Right renal cortex interstitium (tissue), 3 donors: Measurements from ENCODE around the gene VOPP1. TPM values are rescaled to one million over a fixed set of nuclear protein-coding genes. Genes with fewer than 3 reads are reported as not detected.

ENCODE experiments used
- DNase-seq, 3 donors: peaks; one replicate each; pipeline ENCODE4 v3.0.0-alpha.2; 2013; ENCODE audit warnings: low read depth in 3 of 3, low spot score in 2 of 3
- polyA plus RNA-seq, 3 donors: library from polyadenylated mRNA; unstranded; fragments of 120-200 nt; gene quantifications; one replicate each; pipeline ENCODE4 v1.2.1, GENCODE V29; 2013; ENCODE audit not compliant: insufficient read length in 3 of 3

VOPP1 gene
- polyA plus RNA-seq, 3 donors = 60.0 to 64.8 (median 63.3) TPM

DNA sequence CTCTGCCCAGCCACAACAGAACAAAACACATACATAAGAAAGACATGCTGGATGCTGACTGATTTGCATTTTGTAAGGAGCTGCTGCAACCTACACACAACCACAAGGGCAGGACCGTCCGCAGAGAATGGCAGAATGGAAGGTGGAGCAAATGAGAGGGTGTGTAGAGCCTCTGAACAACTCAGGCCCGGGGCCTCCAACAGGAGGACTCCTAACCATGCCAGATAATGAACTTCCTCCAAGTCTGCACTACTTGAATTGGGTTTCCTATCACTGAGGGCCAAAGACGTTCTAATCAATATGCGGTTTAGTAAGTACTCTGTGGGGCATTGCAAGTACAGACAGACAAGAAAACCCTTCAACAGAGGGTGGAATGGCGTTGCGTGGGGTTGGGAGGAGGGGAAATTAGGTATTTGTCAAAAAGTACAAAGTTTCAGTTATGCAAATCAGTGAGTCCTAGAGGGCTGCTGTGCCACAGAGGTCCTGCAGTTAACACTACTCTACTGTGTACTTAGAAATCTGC lies 14.6 kb downstream of the VOPP1 start:
- DNase-seq = no peak

DNA sequence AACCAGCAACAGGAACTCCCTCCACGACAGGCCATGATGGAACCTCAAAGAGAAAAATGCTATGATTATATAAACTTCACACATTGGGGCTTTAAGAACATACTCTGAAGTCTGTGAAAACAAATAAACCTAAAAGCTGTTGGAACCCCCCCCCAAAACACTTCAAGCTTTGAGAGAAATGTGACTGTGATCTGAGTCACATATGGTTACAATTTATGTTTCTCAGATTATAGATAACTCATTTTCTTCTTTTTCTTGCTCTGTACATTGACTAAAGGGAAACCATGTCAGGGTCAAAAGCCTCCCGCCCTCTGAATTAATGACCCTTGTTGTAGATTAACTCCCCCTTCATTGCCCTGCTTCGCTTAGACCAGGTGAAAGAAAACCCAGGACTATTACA lies 15.8 kb downstream of the VOPP1 start:
- DNase-seq = no peak

DNA sequence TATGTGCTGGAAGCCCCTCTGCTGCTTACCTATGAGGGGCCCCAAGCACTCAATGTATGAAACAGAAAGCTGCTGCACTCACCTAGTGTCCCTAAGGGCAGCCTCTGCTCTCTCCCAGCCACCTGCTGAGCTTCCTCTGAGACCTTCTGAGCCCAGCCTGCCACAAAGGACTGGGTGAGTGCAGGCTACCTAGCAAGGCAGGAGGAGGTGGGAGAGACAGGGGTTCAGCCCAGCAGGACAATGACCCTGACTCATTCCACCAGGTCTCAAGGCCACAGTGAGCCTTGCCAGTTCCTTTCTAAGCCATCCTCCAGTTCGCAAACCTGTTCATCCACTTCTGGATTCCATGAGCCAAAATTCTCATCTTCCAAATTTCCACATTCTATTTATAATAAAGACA lies 16.3 kb downstream of the VOPP1 start:
- no peak for DNase-seq

DNA sequence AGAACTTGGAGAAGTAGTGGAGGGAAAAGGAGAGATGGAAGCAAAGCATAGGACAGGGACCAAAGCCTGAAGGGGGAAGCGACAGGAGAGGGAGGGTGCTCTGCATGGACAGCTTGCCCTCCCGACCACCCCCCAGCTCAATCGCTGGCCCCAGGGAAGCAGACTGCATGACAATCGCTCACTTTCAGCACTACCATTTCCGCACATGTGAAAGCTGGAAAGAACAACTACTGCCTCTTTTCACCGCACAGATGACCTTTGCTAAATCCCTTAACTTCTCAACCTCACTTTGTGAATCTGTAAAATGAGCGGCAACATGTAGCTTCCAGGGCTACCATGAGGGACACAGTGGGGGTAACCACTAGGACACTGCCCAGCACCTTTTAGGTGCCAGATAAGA lies 17.1 kb downstream of the VOPP1 start:
- DNase-seq = no peak

DNA sequence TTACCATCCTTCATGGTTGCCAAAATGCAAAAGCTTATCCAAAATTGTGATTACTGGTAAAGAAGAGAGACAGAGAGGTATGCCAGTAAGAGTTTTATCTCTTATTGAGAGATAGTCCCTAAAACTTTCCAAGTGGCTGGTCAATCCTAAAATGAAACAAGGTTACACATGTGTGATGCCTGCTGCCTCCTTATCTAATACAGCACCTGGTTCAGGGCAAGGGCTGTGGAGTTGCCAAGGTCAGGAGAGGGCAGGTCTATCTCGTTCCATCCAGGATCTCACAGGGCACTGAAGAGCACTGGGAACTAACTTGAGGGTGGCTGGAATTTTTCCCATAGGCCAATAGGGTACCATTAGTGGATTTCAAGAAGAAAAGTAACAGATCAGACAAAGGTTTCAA lies 18.3 kb downstream of the VOPP1 start:
- DNase-seq = no peak

DNA sequence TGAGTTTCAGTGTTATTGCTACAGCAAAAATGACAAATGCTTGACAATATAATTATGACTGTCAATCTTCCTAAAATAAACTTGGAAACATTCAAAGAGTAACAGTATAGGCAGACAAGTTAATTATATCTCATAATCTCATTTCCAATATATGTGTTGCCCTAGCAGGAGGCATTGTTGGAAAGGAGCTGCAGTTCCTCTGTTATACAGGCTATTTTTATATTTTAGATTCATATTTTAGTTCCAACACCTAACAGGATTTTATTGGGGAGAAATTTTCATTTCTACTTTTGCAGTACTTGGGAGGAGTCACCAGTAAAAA lies 19.3 kb downstream of the VOPP1 start:
- DNase-seq = no peak

DNA sequence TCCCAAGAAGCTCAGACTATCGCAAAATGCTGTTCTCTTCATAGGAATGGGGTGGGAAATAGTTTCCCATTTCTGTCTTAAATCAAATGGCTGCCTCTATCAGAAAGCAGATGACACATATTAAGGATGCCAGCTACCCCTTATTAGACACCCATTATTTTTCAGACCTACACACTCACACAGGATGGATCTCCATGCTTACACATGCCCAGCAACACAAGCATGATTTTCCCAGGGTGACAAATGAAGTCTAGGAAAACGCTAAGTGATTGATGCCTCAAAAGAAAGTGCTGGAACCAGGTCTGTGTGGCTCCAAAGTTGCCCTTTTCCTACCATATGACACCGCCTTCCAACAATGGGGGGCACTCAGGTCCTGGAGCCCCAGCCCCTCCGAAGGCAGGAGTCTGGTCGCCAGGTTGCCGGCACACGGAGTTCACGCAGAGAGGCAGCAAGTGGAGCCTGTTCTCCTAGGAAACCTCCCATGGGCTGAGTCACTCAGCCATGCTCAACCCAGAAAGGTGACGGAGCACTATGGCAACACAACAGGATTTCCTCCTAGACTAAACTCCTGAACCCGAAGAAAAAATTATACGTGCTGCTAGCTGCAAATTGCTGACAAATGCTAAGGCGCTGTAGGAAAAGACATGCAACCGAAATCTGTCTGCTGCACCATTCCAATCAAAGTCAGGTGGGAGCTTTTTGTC lies 19.8 kb downstream of the VOPP1 start:
- DNase-seq = peak in 1 of 3 donors; percentile 53

DNA sequence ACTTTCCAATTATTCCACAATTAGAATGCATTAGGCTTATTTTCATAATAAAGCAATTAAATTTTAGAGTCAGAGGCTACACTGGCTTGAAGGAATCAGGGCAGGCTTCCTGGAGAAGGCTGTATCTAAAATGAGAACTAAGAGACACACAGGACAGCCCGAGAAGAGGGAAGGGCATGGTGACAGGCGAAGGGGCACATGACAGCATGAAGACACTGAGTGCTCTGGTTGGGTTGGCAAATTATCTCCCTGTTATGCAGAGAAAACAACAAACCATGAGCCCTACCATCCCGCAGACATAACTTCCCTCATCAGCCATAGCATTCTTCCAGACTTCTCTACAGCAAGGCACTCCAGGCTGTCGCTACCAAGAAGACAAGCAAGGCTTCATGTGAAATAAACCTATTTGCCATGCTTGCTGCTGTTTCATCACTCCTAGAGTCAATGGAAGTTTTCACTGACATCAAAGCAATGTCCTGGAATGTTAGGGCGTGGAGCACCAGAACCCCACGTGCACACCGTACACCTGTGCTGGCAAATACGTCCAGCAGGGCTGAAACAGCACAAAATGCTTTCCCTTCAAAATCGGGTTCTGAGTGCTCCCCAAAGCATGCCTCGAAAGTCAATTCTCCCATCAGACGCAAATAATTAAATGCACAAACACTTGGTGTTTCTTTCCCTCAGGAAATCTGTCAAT lies 21.3 kb downstream of the VOPP1 start:
- no peak for DNase-seq

DNA sequence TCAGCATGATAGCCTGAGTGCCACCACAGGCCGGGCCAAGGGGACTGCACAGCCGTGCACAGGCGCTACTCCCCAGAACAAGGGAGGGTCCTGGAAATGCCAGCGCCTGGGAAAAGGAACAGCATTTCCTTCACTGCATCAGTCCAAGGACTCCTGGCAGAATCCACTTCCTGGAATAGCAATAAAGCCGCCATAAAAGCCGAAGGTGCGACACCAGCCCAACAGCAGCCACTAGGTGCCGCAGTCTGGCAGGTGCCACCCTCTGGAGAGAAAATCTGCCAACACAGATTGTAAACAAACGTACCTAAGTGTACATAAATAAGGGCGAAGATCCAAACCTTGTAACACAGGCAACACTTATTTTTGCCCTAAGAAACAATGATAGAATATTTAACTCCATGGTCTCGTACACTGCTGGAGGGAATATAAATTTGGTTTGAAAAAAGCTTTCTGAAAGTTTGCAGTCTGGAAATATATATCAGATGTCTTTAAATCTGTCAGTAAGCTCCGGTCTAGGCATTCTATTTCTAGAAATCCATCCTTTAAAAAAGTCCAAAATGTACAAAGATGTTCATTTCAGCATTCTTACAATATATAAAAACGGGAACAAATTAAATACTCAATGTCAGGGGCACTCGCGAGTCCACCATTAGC lies 22.2 kb downstream of the VOPP1 start:
- no peak for DNase-seq

DNA sequence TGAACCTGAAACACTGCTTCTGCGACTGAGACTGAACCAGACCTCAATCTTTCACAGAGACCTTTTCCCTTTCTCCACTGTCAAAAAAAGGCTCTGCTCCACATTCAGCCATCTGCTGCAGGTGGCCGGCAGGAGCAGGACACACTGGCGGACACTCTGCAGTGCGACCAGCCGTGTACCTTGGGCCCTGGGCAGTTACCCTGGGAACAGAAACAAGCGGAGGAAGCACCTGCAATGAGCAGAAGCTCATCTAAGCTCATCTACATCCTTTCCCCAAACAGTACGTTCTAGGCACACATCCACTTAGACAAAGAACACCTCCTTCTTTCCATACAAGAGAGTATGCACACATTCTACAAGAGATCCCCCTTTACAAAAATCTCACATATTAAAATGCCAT lies 22.8 kb downstream of the VOPP1 start:
- no peak for DNase-seq

DNA sequence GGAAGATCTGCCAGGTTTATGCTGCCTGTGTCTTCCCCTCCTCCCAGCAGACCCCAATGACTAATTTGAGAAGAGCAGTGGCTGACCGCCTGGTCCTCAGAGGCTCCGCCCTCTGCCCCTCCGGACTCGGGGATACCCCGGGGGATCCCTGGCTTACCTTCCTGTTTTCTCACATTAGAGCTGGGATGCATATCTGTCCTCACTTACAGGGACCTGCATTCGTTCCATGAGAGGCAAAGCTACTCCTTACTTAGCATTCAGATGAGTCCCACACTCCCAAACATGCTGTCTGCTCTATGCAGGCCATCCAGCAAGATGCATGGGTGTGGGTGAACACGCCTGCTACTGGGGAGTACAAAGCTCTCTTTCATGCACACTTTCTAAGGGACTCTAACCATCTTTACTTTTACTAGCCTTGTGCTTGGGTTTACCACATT lies 24.0 kb downstream of the VOPP1 start:
- no peak for DNase-seq

DNA sequence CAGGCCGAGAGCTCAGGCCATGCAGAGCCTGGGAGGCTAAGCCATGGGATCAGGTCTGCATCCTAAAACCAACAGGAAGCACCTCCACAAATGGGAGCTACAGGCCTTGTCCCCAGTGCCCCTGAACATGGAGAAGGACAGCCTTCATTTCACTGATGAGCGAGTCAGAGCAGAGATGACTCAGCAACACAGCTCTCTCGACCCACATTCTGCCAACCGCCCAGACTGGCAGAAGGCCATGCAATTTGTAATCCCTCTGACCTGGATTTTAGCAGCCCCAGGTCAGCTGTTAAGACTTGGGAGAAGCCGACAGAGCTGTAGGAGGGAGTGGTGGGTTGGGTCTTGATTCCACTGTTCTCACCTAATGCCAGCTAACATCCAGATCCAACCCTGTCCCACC lies 25.5 kb downstream of the VOPP1 start:
- DNase-seq = no peak

DNA sequence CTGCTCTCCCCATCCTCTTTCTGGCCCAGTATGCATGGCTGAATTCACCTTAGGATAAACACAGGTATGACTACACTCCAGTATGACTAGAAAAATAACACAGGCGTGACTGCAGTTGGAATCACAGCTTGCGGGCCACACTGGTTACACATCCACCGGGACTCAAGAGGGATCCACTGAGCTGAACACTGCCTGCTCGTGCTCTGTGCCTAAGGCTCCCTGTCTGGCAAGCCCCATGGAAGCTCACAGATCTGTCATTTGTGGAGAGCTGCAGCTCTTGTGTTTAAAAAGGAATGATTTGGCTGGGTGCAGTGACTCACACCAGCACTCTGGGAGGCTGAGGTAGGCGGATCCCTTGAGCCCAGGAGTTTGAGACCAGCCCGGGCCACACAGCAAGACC lies 26.8 kb downstream of the VOPP1 start:
- no peak for DNase-seq

DNA sequence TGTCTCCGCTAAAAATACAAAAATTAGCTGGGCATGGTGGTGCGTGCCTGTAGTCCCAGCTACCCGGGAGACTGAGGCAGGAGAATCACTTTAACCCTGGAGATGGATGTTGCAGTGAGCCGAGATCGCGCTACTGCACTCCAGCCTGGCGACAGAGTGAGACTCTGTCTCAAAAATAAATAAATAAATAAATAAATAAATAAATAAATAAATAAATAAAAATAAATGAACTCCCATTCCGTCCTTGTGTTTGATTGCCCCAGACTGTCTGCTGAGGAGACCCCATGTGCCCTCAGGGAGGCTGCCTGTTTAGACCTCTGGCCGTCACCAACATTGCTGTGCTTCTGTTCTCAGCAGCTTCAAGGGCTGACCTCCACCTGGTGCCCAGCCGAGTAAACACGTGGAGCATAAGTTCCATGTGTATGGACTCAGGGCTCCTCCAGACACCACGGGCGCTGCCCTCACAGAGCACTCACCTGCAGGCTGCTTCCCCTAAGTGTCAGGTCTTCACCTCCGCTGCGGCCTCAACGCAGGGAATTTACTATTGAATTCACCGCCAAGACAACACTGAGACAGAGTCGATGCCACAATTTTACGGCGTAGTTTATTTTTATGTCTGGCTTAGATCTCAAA lies 32.0 kb downstream of the VOPP1 start:
- no peak for DNase-seq

DNA sequence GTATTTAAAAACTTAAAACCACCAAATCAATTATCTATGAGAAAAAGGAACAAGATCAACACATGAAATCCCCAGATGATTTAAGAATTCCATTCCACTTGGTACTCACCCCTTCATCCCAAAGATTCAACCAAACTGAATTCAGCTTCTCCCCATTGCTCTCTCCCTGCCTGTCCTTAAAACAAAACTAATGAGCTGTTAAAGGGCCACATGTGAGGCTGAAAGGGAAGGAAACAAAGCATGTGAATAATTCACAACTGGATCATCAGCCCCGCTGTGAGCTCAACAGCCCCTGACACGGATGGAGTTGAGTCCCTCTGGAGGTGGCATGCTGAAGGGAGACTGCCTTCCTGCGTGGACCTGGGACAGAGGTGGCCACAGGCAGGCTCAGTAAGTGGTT lies 32.9 kb downstream of the VOPP1 start:
- no peak for DNase-seq

DNA sequence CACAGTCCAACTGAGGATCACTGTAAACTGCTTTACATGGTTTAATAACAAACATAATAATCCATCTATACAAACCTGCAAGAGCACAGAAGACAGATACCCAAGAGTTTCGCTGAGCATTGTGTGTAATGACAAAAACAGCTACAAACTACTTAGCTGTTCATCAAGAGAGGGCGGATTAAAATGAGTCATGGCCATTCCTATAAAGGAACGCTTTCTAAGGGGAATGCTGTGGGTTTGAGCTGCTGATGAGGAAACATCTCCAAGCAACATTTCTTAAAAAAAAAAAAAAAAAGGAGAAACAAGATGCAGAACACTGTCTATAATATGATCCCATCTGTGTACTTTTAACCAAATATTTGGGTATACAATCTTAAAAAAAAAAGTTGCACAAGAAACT lies 33.8 kb downstream of the VOPP1 start:
- no peak for DNase-seq

DNA sequence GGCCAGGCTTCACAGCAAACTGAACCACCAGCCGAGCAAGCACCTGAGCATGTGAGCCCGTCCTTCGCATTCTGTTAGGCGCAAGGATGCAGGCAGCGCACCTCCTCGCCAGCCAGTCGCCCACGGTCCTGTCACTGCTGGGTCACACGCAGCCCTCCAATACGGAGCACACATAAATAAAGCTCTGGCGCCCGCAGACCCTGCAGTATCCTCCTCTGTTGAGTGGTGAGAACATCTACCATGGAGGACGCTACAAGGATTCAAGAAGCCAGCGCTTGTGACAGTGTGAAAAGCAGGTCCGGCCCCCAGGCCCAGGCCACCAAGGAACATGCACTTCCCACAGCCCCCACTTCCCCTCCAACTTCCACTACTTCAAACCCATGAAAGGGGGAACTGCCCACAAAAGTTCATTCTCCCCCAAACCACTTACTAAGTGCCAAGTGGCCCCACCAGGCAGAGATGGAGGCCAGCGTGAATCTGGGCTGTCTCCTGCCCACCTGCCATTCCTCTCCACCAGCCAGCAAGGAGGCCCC lies 34.8 kb downstream of the VOPP1 start:
- DNase-seq = no peak

DNA sequence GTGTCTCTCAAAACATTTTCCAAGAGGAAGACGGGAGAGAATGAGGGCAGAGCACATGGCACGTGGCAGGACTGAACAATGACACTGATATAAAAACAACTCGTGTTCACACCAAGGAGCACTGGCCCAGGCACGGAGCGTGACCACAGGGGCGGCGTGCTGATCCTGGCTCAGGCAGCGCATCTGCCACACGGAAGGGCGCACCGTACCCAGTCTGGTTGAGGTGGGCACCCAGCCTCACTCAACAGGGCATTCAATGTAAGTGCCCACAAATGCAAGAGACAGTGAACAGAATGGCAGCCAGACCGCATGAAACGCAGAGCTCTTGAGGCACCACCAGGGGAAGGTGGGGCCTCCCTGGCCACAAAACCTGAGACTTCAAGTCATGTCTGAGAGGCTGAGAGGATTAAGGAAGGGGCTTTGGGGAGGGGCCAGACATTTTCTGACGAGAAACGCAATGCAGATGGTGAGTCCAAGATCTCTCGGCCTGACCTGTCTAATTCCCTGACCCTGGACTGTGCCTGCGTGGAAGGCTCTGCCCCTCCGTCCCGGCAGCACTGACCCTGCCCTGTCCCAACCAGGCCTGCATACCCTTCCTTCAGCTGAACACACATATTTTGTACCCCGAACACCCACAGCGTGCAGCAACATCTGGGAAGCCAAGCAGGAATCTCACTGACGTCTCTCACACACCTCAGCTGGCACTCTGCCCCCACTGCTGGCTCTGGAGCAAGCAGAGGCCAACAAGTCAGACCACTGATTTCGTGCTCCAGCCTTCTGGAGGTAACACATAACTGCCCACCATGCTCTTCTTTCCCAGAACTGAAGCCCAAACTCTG lies 35.5 kb downstream of the VOPP1 start:
- DNase-seq = no peak

DNA sequence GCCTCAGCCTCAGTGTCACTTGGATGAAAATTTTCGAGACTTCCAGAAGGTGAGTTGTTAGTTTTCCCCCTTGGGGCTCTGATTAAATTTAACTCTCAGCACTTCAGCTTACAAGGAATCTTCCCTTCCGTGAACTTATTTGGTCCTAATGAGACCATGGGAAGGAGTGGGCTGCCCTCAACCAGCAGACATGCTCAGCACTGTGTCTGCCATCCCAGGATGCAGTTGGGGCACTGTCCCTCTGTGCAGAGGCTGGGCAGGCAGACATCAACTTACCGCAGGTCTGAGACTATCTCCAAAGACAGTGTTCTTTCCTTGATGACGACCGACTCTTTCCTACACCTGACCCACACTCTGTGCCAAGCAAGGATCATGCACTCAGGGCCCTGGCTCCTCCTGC lies 36.7 kb downstream of the VOPP1 start:
- DNase-seq = no peak

DNA sequence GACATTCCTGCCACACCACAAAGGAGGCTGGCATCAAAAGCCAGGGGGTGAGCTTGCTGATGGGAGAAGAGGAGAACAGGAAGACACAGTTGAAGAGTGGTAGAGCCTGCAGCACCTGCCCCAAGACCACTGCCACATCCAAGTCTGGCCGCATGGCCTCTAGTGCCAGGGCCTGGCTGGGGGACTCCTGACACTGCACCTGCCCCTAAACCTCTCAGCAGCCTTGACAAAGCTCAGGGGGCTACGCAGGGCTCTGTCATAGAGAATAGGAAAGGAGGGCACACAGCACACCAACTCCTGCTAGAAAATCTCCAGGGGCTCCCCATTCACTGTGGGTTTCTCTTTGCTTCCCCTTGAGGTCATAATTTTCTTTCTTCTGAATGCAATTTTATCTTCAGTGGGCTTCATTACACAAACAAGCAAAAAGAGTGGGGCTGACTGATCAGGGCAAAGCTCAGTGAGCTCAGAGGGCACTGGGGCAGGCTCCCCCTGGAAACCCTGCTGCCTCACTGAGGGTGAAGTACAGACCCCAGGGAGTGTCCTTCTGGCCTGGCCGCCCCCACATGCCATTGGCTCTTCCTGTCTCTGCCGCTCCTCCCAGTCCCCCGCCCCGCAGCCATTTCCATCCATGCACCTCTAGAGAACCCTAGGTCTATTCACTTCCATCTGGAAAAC lies 37.2 kb downstream of the VOPP1 start:
- no peak for DNase-seq
